ENCODE measurements around the gene LRRC25.

DNA sequence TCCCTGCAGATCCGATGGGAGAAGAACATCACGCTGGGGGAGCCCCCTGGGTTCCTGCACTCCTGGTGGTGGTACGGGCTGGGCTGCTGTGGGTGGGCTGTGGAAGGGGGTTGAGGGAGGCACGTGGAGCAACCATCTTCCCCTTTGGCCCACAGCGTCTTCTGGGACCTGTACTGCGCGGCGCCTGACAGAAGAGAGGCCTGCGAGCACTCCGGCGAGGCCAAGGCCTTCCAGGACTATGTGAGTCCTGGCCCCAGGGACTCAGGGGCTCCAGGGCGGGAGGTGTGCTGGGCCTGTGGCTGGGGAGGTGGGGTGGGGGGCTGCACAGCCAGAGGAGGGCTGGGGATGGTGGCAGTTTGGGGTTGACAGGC, 30.3 kb upstream of the LRRC25 start:
- TF ChIP-seq EZH2phosphoT487 (IDR thresholded peaks at IDR 0.05; ENCODE audit: borderline replicate concordance, low read length) (no peak), EZH2 (IDR thresholded peaks at IDR 0.05; ENCODE audit: low read length, unreplicated experiment) (no peak)
- TF ChIP-seq, protein P1, sequence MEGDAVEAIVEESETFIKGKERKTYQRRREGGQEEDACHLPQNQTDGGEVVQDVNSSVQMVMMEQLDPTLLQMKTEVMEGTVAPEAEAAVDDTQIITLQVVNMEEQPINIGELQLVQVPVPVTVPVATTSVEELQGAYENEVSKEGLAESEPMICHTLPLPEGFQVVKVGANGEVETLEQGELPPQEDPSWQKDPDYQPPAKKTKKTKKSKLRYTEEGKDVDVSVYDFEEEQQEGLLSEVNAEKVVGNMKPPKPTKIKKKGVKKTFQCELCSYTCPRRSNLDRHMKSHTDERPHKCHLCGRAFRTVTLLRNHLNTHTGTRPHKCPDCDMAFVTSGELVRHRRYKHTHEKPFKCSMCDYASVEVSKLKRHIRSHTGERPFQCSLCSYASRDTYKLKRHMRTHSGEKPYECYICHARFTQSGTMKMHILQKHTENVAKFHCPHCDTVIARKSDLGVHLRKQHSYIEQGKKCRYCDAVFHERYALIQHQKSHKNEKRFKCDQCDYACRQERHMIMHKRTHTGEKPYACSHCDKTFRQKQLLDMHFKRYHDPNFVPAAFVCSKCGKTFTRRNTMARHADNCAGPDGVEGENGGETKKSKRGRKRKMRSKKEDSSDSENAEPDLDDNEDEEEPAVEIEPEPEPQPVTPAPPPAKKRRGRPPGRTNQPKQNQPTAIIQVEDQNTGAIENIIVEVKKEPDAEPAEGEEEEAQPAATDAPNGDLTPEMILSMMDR (conservative IDR thresholded peaks at IDR 0.05; ENCODE audit: low read depth, low read length) = no peak
